OCI-LY7 (cell line): Measurements from ENCODE around the gene CCDC116. TPM values are rescaled to one million over a fixed set of nuclear protein-coding genes. Genes with fewer than 3 reads are reported as not detected.

Experiments
- BruUV-seq: library from RNA; stranded (reverse); fragments of 400-500 nt; replicated peaks from 2 replicates; lab custom pipeline; 2021; lab: Mats Ljungman, UMichigan
- CTCF ChIA-PET: fragments of 300-600 bp; sonication (Branson Sonifier 250); formaldehyde crosslinking; loops from one replicate; lab custom pipeline; 2022; ENCODE audit warnings: antibody characterized with exemption; ENCODE audit not compliant: unreplicated experiment; lab: Charles Lee
- POLR2A ChIA-PET: fragments of 300-600 bp; sonication (Branson Sonifier 250); formaldehyde crosslinking; loops from one replicate; lab custom pipeline; 2022; ENCODE audit warnings: antibody characterized with exemption; lab: Charles Lee
- DNase-seq: peaks from one replicate; pipeline ENCODE4 v3.0.0-alpha.2; 2015; ENCODE audit warnings: low spot score
- H2AFZ ChIP-seq: fragments of 200-600 bp; sonication (generic), shearing (Covaris generic); 2 replicates; pipeline ENCODE4 v1.6.1; 2014; ENCODE audit warnings: mild to moderate bottlenecking, antibody characterized with exemption, low read length, moderate library complexity
- H3K27ac ChIP-seq: fragments of 200-600 bp; sonication (generic); 2 replicates; pipeline ENCODE4 v1.5.1; 2014; ENCODE audit warnings: mixed run types, low read depth, mild to moderate bottlenecking, moderate library complexity, low read length, inconsistent platforms; ENCODE audit not compliant: poor library complexity, severe bottlenecking
- H3K36me3 ChIP-seq: fragments of 200-600 bp; sonication (generic); 2 replicates; pipeline ENCODE4 v1.6.1; 2014; ENCODE audit warnings: mild to moderate bottlenecking, antibody characterized with exemption, low read length, moderate library complexity, mixed read lengths; ENCODE audit not compliant: insufficient read depth
- H3K4me1 ChIP-seq: fragments of 200-600 bp; sonication (generic); 2 replicates; pipeline ENCODE4 v1.5.1; 2014; ENCODE audit warnings: mild to moderate bottlenecking, low read length; ENCODE audit not compliant: insufficient read depth, poor library complexity, severe bottlenecking
- H3K4me2 ChIP-seq: fragments of 200-600 bp; sonication (generic); 2 replicates; pipeline ENCODE4 v1.6.1; 2014; ENCODE audit warnings: mild to moderate bottlenecking, low read length
- H3K4me3 ChIP-seq: fragments of 200-600 bp; sonication (generic); 2 replicates; pipeline ENCODE4 v1.5.1; 2014; ENCODE audit warnings: mild to moderate bottlenecking, low read depth, low read length; ENCODE audit not compliant: poor library complexity, severe bottlenecking
- H3K79me2 ChIP-seq: fragments of 200-600 bp; sonication (generic); 2 replicates; pipeline ENCODE4 v1.6.1; 2016; ENCODE audit warnings: low read depth, mild to moderate bottlenecking, low read length, moderate library complexity, mixed read lengths; ENCODE audit not compliant: insufficient read depth
- H3K9me2 ChIP-seq: fragments of 200-600 bp; sonication (generic); 2 replicates; pipeline ENCODE4 v1.6.1; 2016; ENCODE audit warnings: mild to moderate bottlenecking, low read length, mixed read lengths; ENCODE audit not compliant: insufficient read depth
- H3K9me3 ChIP-seq: fragments of 200-600 bp; sonication (generic); 2 replicates; pipeline ENCODE4 v1.6.1; 2014; ENCODE audit warnings: mild to moderate bottlenecking, mixed run types, low read length, mixed read lengths
- H4K20me1 ChIP-seq: fragments of 200-600 bp; sonication (generic); 2 replicates; pipeline ENCODE4 v1.6.1; 2014; ENCODE audit warnings: mild to moderate bottlenecking, antibody characterized with exemption, low read length, moderate library complexity, mixed read lengths; ENCODE audit not compliant: insufficient read depth
- CTCF ChIP-seq: fragments of 200-600 bp; sonication (generic); conservative IDR thresholded peaks from 2 replicates; pipeline ENCODE4 v1.5.1; 2014; ENCODE audit warnings: mild to moderate bottlenecking, antibody characterized with exemption, low read length, moderate library complexity, mixed read lengths
- EZH2phosphoT487 ChIP-seq: fragments of 200-600 bp; sonication (generic); IDR thresholded peaks from 2 replicates; pipeline ENCODE4 v1.6.1; 2018; ENCODE audit warnings: low read depth, borderline replicate concordance, mild to moderate bottlenecking, mixed run types, antibody characterized with exemption, low read length, moderate library complexity, mixed read lengths
- intact Hi-C: fragments of 100-400 bp; cut with micrococcal nuclease; formaldehyde crosslinking; loops from one replicate; pipeline ENCODE4 v1.10.0; 2022; ENCODE audit not compliant: unreplicated experiment
- total RNA-seq, 2 experiments: library from RNA; depleted of rRNA in 1 of 2; stranded (reverse); fragments of >200 nt in 1 of 2; shearing (Covaris generic) in 1 of 2; gene quantifications; 2 replicates each; pipeline ENCODE4 v1.2.3, GENCODE V29; 2014 to 2022

The CCDC116 gene
- total RNA-seq, 2 experiments from 2014 or later, result 1.5 to 3.1 TPM

DNA sequence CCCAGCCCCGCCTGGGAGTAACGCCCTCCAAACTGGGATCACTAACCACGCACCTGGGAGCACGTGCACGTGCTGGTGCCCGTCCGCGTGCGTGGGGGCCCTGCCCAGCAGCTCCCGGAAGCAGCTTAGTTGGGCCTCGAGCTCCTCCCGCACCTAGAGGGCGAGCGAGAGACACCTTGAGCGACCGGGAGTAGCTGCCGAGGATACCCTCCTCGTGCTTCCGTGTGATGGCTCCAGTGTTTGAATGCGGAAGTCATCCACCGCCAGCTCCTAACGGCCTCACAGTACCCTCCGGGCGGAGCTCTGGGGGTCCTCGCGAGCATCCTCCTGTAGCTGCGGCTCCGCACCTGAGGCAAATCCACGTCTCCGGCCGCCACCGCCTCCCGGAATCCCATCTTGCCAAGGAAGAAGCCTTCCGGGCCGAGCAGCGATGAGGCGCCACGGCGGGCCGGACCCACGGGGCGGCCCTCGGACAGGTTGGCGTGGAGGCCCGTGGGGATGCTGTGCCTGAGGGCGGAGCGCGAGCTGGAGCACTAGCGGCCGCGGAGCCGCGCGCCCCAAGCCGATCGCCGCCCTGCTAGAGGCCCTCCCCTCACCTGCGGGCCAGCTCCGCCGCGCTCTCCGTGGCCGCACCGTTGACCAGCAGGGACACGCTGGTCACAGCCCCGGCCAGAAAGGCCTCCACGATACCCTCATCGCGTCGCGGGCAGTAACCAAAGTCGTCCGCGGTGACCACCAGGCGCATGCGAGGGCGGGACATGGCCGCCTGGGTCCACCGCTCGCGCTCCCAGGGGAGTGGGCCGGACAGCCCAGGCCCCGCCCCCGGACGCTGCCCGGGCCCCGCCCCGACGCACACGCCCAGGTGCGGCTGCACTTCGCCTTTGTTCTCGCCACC, 3.1 kb upstream of the CCDC116 start, which contains the start of gene YDJC:
Gene YDJC (minus strand): TSS at position 768 of the 895 bp plus-strand sequence. CDS start 8 bp downstream, at position 760.
- Histone ChIP-seq H3K4me2 (peak within 1 kb of the TSS; percentile 72), H3K27ac (peak within 1 kb of the TSS; percentile 87), H3K4me3 (peak within 1 kb of the TSS; percentile 89), H3K9me2 (no peaks in the 10 kb centered on the region), H2AFZ (peak within 1 kb of the TSS; percentile 7; the same call in 1 of the 2 replicates), H3K79me2 (peaks cover 33% of the 10 kb centered on the region), H3K4me1 (peaks cover 66% of the 10 kb centered on the region), H4K20me1 (0 out of 2 replicates have a peak, but pooled peaks cover 3% of the 10 kb centered on the region), H3K9me3 (no peaks in the 10 kb centered on the region), H3K36me3 (peaks cover 35% of the 10 kb centered on the region)
- CTCF ChIA-PET, result interaction anchor here (0.6 to 2.5 kb wide), 6 partner anchors 12 to 620 kb away, joined by 3 to 18 read pairs (median 5); partner anchors contain the start of gene SDF2L1
- no TSS peak for BruUV-seq
- DNase-seq, result peak; percentile 98
- intact Hi-C loops, result loop anchor here (1.0 kb wide), 2 partner anchors 12 to 13 kb away; partner anchors contain the start of gene SDF2L1
- no peak for TF ChIP-seq EZH2phosphoT487
- TF ChIP-seq CTCF, result peak; percentile 80
- POLR2A ChIA-PET, result interaction anchor here (0.7 to 1.6 kb wide), 4 partner anchors 12 to 414 kb away, joined by 3 to 12 read pairs (median 4); partner anchors contain the start of gene SDF2L1

GRCh38 chr22:21631025-21631424, 1.5 kb upstream of the CCDC116 start:
- Histone ChIP-seq H3K4me1 (peaks cover 53% of the 10 kb centered on the region), H3K79me2 (peaks cover 29% of the 10 kb centered on the region), H4K20me1 (0 out of 2 replicates have a peak, but pooled peaks cover 3% of the 10 kb centered on the region), H3K9me2 (no peaks in the 10 kb centered on the region), H2AFZ (no peak overlapping the region), H3K9me3 (no peaks in the 10 kb centered on the region), H3K36me3 (peaks cover 26% of the 10 kb centered on the region), H3K4me2 (peak overlapping the region; percentile 55), H3K27ac (no peak overlapping the region), H3K4me3 (no peak overlapping the region)
- no TSS peak for BruUV-seq
- POLR2A ChIA-PET, result interaction anchor here (0.6 to 1.5 kb wide), 7 partner anchors 10 to 103 kb away, joined by 3 to 9 read pairs (median 3); partner anchors contain the start of gene SDF2L1
- TF ChIP-seq EZH2phosphoT487 (no peak), CTCF (no peak)
- CTCF ChIA-PET, result interaction anchor here (1.0 to 2.5 kb wide), 2 partner anchors 11 to 16 kb away, joined by 3 to 18 read pairs; partner anchors contain the start of gene SDF2L1
- DNase-seq, result no peak
- intact Hi-C loops, result no loop called here
